HepG2 (cell line): Measurements from ENCODE around the gene GPR176.

ENCODE experiments used
- ARNTL ChIP-seq: sonication (generic); formaldehyde crosslinking; IDR thresholded peaks from 2 replicates; pipeline ENCODE4 v1.4.0; 2020; ENCODE audit warnings: mild to moderate bottlenecking, missing genetic modification reagents
- IRF2 ChIP-seq: IDR thresholded peaks from 2 replicates; pipeline ENCODE4 v1.6.1; 2018; ENCODE audit warnings: missing genetic modification reagents, missing compliant biosample characterization
- NFATC3 ChIP-seq: sonication (generic); formaldehyde crosslinking; IDR thresholded peaks from 2 replicates; pipeline ENCODE4 v1.5.1; 2020; ENCODE audit warnings: mild to moderate bottlenecking, missing genetic modification reagents
- RELA ChIP-seq: sonication (generic); formaldehyde crosslinking; IDR thresholded peaks from 2 replicates; pipeline ENCODE4 v1.4.0; 2020; ENCODE audit warnings: missing genetic modification reagents
- RORA ChIP-seq: sonication (generic); formaldehyde crosslinking; IDR thresholded peaks from 2 replicates; pipeline ENCODE4 v1.5.0; 2020; ENCODE audit warnings: mild to moderate bottlenecking, missing genetic modification reagents, moderate library complexity
- SRSF1 ChIP-seq: fragments of 200-400 bp; formaldehyde crosslinking; optimal IDR thresholded peaks from 2 replicates; pipeline ENCODE3; 2017; ENCODE audit warnings: mild to moderate bottlenecking, low read depth, low read length, moderate library complexity
- ZNF253 ChIP-seq: sonication (generic); formaldehyde crosslinking; IDR thresholded peaks from 2 replicates; pipeline ENCODE4 v1.8.0; 2022; ENCODE audit warnings: mild to moderate bottlenecking, missing genetic modification reagents, borderline replicate concordance
- ZNF274 ChIP-seq: sonication (generic); formaldehyde crosslinking; IDR thresholded peaks from 2 replicates; pipeline ENCODE4 v1.5.1; 2020; ENCODE audit warnings: mild to moderate bottlenecking, missing genetic modification reagents
- ZNF292 ChIP-seq: sonication (generic); formaldehyde crosslinking; IDR thresholded peaks from 2 replicates; pipeline ENCODE4 v1.8.1; 2022; ENCODE audit warnings: mild to moderate bottlenecking, low read depth, missing genetic modification reagents, borderline replicate concordance
- TF ChIP-seq, protein P1 (sequence below): sonication (generic); formaldehyde crosslinking; IDR thresholded peaks from 2 replicates; pipeline ENCODE4 v1.8.1; 2023; ENCODE audit warnings: mild to moderate bottlenecking, missing genetic modification reagents
- TF ChIP-seq, protein P2 (sequence below): sonication (generic); formaldehyde crosslinking; IDR thresholded peaks from 2 replicates; pipeline ENCODE4 v1.5.0; 2020; ENCODE audit warnings: mild to moderate bottlenecking, missing genetic modification reagents, moderate library complexity

DNA sequence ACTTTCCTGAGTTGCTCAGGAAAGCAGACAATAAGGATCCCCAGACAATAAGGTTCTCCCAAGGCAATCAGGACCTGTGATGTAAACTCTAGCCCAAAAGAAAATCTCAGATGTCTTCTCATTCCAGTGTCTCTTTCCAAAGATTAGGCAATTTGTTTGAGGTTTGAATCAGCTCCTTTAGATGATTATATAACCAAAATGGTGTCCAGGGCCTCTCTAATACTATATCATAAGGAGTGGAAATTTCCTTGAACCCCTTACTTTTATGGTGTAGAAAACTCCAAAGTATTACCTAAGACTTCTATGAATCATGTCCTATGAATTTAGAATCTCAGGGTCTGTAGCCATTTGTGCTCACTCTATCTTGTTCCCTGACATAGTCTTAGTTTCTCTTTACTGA, 65.9 kb downstream of the GPR176 start:
- no peak for TF ChIP-seq ARNTL (CRISPR knock-in tag)
- no peak for TF ChIP-seq NFATC3 (CRISPR knock-in tag)
- TF ChIP-seq, protein P1, sequence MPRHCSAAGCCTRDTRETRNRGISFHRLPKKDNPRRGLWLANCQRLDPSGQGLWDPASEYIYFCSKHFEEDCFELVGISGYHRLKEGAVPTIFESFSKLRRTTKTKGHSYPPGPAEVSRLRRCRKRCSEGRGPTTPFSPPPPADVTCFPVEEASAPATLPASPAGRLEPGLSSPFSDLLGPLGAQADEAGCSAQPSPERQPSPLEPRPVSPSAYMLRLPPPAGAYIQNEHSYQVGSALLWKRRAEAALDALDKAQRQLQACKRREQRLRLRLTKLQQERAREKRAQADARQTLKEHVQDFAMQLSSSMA (CRISPR knock-in tag): no peak
- no peak for TF ChIP-seq IRF2 (CRISPR knock-in tag)
- no peak for TF ChIP-seq SRSF1
- TF ChIP-seq, protein P2, sequence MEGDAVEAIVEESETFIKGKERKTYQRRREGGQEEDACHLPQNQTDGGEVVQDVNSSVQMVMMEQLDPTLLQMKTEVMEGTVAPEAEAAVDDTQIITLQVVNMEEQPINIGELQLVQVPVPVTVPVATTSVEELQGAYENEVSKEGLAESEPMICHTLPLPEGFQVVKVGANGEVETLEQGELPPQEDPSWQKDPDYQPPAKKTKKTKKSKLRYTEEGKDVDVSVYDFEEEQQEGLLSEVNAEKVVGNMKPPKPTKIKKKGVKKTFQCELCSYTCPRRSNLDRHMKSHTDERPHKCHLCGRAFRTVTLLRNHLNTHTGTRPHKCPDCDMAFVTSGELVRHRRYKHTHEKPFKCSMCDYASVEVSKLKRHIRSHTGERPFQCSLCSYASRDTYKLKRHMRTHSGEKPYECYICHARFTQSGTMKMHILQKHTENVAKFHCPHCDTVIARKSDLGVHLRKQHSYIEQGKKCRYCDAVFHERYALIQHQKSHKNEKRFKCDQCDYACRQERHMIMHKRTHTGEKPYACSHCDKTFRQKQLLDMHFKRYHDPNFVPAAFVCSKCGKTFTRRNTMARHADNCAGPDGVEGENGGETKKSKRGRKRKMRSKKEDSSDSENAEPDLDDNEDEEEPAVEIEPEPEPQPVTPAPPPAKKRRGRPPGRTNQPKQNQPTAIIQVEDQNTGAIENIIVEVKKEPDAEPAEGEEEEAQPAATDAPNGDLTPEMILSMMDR (CRISPR knock-in tag): no peak
- TF ChIP-seq RELA (CRISPR knock-in tag): no peak
- no peak for TF ChIP-seq ZNF274 (CRISPR knock-in tag)
- TF ChIP-seq RORA: no peak
- no peak for TF ChIP-seq ZNF253 (CRISPR knock-in tag)
- TF ChIP-seq ZNF292 (CRISPR knock-in tag): no peak
